Breast epithelium (tissue), 3 donors: Measurements from ENCODE around the gene SYNJ2BP.

Source experiments
- POLR2A ChIP-seq: fragments of 450-650 bp; IDR thresholded peaks from one replicate; pipeline ENCODE4 v1.6.1; 2016; ENCODE audit warnings: antibody characterized with exemption, mild to moderate bottlenecking, moderate library complexity
- POLR2AphosphoS5 ChIP-seq, 3 donors: sonication (generic); formaldehyde crosslinking; IDR thresholded peaks; one replicate each; pipeline ENCODE4 v1.6.1; 2017; ENCODE audit warnings: antibody characterized with exemption in 3 of 3
- TF ChIP-seq, protein P1 (sequence below), 3 donors: fragments of 450-650 bp; IDR thresholded peaks; one replicate each; pipeline ENCODE4 v1.5.1; 2016 to 2017; ENCODE audit warnings: antibody characterized with exemption in 3 of 3, mild to moderate bottlenecking in 3 of 3, moderate library complexity in 3 of 3

GRCh38 chr14:70407621-70408020 is 9.3 kb downstream of the SYNJ2BP start:
- TF ChIP-seq, protein P1, sequence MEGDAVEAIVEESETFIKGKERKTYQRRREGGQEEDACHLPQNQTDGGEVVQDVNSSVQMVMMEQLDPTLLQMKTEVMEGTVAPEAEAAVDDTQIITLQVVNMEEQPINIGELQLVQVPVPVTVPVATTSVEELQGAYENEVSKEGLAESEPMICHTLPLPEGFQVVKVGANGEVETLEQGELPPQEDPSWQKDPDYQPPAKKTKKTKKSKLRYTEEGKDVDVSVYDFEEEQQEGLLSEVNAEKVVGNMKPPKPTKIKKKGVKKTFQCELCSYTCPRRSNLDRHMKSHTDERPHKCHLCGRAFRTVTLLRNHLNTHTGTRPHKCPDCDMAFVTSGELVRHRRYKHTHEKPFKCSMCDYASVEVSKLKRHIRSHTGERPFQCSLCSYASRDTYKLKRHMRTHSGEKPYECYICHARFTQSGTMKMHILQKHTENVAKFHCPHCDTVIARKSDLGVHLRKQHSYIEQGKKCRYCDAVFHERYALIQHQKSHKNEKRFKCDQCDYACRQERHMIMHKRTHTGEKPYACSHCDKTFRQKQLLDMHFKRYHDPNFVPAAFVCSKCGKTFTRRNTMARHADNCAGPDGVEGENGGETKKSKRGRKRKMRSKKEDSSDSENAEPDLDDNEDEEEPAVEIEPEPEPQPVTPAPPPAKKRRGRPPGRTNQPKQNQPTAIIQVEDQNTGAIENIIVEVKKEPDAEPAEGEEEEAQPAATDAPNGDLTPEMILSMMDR (IDR thresholded peaks at IDR 0.05), result no peak
- no peak for TF ChIP-seq POLR2AphosphoS5 (IDR thresholded peaks at IDR 0.05)
- no peak for TF ChIP-seq POLR2A
